Panc1 (cell line): Measurements from ENCODE around the gene PLET1. TPM values are rescaled to one million over a fixed set of nuclear protein-coding genes. Genes with fewer than 3 reads are reported as not detected.

Source experiments
- ATAC-seq: fragments of 200-7000 bp; cut with Tn5 transposase; 2 replicates; pipeline ENCODE4 v1.9.1; 2020; ENCODE audit warnings: mild to moderate bottlenecking, moderate library complexity
- BruUV-seq: library from RNA; stranded (reverse); fragments of 400-500 nt; replicated peaks from 2 replicates; lab custom pipeline; 2021; lab: Mats Ljungman, UMichigan
- CTCF ChIA-PET: fragments of 300-600 bp; sonication (Branson Sonifier 250); formaldehyde crosslinking; loops from one replicate; lab custom pipeline; 2022; ENCODE audit warnings: antibody characterized with exemption; lab: Charles Lee
- POLR2A ChIA-PET: fragments of 300-600 bp; sonication (Branson Sonifier 250); formaldehyde crosslinking; loops from one replicate; lab custom pipeline; 2022; ENCODE audit warnings: antibody characterized with exemption; lab: Charles Lee
- DNase-seq: peaks from one replicate; pipeline ENCODE4 v3.0.0-alpha.2; 2010; ENCODE audit warnings: low read depth, low spot score
- H3K27ac ChIP-seq: 2 replicates; pipeline ENCODE4 v1.5.1; 2011; ENCODE audit warnings: mild to moderate bottlenecking, low read length, inconsistent platforms
- H3K27me3 ChIP-seq: fragments of 200-500 bp; sonication (Bioruptor generic); 2 replicates; pipeline ENCODE4 v1.6.0; 2014; ENCODE audit warnings: low read length, inconsistent platforms; ENCODE audit not compliant: control insufficient read depth, insufficient read depth
- H3K36me3 ChIP-seq: fragments of 200-500 bp; sonication (Bioruptor generic); 2 replicates; pipeline ENCODE4 v1.5.1; 2014; ENCODE audit warnings: inconsistent platforms, mild to moderate bottlenecking, low read length, moderate library complexity; ENCODE audit not compliant: control insufficient read depth, insufficient read depth
- H3K4me1 ChIP-seq: 2 replicates; pipeline ENCODE4 v1.5.1; 2011; ENCODE audit warnings: inconsistent platforms, mild to moderate bottlenecking, low read length, moderate library complexity; ENCODE audit not compliant: control insufficient read depth, insufficient read depth
- H3K4me3 ChIP-seq, 2 experiments: 2 replicates each; pipeline ENCODE4 v1.5.1; 2011 to 2012; ENCODE audit warnings: low read depth in 2 of 2, low read length in 2 of 2, mild to moderate bottlenecking in 2 of 2, inconsistent platforms in 1 of 2, moderate library complexity in 1 of 2
- H3K9me3 ChIP-seq: fragments of 200-500 bp; sonication (Bioruptor generic); 2 replicates; pipeline ENCODE4 v1.5.1; 2014; ENCODE audit warnings: low read depth, mild to moderate bottlenecking, inconsistent platforms, low read length, moderate library complexity; ENCODE audit not compliant: control insufficient read depth, insufficient read depth
- CTCF ChIP-seq: fragments of 450-650 bp; IDR thresholded peaks from 2 replicates; pipeline ENCODE4 v1.5.1; 2017; ENCODE audit warnings: mild to moderate bottlenecking
- POLR2AphosphoS5 ChIP-seq: IDR thresholded peaks from 2 replicates; pipeline ENCODE4 v1.6.1; 2012; ENCODE audit warnings: mild to moderate bottlenecking, low read depth, low read length, moderate library complexity
- REST ChIP-seq, 2 experiments: IDR thresholded peaks; 2 replicates each; pipeline ENCODE4 v1.6.1; 2011 to 2012; ENCODE audit warnings: low read depth in 2 of 2, control low read depth in 1 of 2, low read length in 1 of 2, mild to moderate bottlenecking in 1 of 2, moderate library complexity in 1 of 2; ENCODE audit not compliant: insufficient read depth in 1 of 2
- SIN3A ChIP-seq: IDR thresholded peaks from 2 replicates; pipeline ENCODE4 v1.6.1; 2012; ENCODE audit warnings: low read depth, mild to moderate bottlenecking, low read length, moderate library complexity, borderline replicate concordance; ENCODE audit not compliant: insufficient read depth
- TCF7L2 ChIP-seq: IDR thresholded peaks from 2 replicates; pipeline ENCODE4 v1.6.1; 2011; ENCODE audit warnings: mild to moderate bottlenecking, low read depth, low read length, inconsistent platforms
- in situ Hi-C: cut with HindIII; loops from 2 replicates; pipeline ENCODE4 v1.10.0; 2016; ENCODE audit warnings: low sequenced_read_pairs, low pct_unique_long_range_greater_than_20kb
- intact Hi-C: fragments of 100-400 bp; cut with micrococcal nuclease; formaldehyde crosslinking; loops from one replicate; pipeline ENCODE4 v1.10.0; 2022; ENCODE audit not compliant: unreplicated experiment
- total RNA-seq: library from RNA; stranded (reverse); gene quantifications from one replicate; pipeline ENCODE4 v1.2.1, GENCODE V29; 2021; ENCODE audit not compliant: unreplicated experiment

The PLET1 gene
- total RNA-seq, 1 experiment from 2014 or later = not detected

GRCh38 chr11:112222303-112222702 lies 38.4 kb downstream of the PLET1 start:
- no peaks in the 10 kb centered on the region; the same call in 1 of the 2 replicates for H3K36me3 ChIP-seq
- H3K4me1 ChIP-seq = peaks cover 9% of the 10 kb centered on the region
- ChIA-PET POLR2A (no interaction called here), CTCF (interaction anchor here (1.7 to 3.5 kb wide), 2 partner anchors 58 kb away, joined by 5 to 58 read pairs; no protein-coding TSS in a partner anchor)
- H3K27ac ChIP-seq = no peak overlapping the region
- BruUV-seq = no TSS peak
- H3K27me3 ChIP-seq = no peaks in the 10 kb centered on the region
- DNase-seq = no peak
- no peak for ATAC-seq
- intact Hi-C loops (loop anchor here (10.0 kb wide), 1 partner anchor 1062 kb away; no protein-coding TSS in a partner anchor), in situ Hi-C loops (no loop called here)
- H3K9me3 ChIP-seq = no peaks in the 10 kb centered on the region
- no peak for TF ChIP-seq POLR2AphosphoS5
- no peak for TF ChIP-seq CTCF
- TF ChIP-seq TCF7L2 = no peak
- no peak for TF ChIP-seq SIN3A
- TF ChIP-seq REST (IDR thresholded peaks at IDR 0.05; ENCODE audit: insufficient read depth in 1 of 2, low read depth in 2 of 2, low read length in 1 of 2) = no peak
- H3K4me3 ChIP-seq = no peak overlapping the region

GRCh38 chr11:112221274-112221835 lies 39.3 kb downstream of the PLET1 start:
- POLR2A ChIA-PET = no interaction called here
- peak overlapping the region; percentile 30; the same call in 1 of the 2 replicates for H3K27ac ChIP-seq
- no peak for TF ChIP-seq CTCF
- no peak for TF ChIP-seq POLR2AphosphoS5
- no peak for TF ChIP-seq TCF7L2
- no peak for TF ChIP-seq SIN3A
- no peak for TF ChIP-seq REST (IDR thresholded peaks at IDR 0.05; ENCODE audit: insufficient read depth in 1 of 2, low read depth in 2 of 2, low read length in 1 of 2)

More at GRCh38 chr11:112221274-112221835, 39.3 kb downstream of the PLET1 start:
- no peak for ATAC-seq
- no TSS peak for BruUV-seq
- CTCF ChIA-PET = interaction anchor here (0.6 to 3.5 kb wide), 2 partner anchors 59 to 448 kb away, joined by 3 to 58 read pairs; no protein-coding TSS in a partner anchor
- Histone ChIP-seq H3K36me3 (no peaks in the 10 kb centered on the region), H3K9me3 (no peaks in the 10 kb centered on the region), H3K4me3 (no peak overlapping the region), H3K4me1 (0 out of 2 replicates have a peak, but pooled peaks cover 4% of the 10 kb centered on the region), H3K27me3 (no peaks in the 10 kb centered on the region)
- DNase-seq = no peak
- intact Hi-C loops (loop anchor here (10.0 kb wide), 1 partner anchor 1063 kb away; no protein-coding TSS in a partner anchor), in situ Hi-C loops (no loop called here)
